Suprapubic skin (tissue), 4 donors: Measurements from ENCODE around the gene RAMACL. TPM values are rescaled to one million over a fixed set of nuclear protein-coding genes. Genes with fewer than 3 reads are reported as not detected.

Experiments
- DNase-seq, 2 donors: peaks; one replicate each; pipeline ENCODE4 v3.0.0-alpha.2; 2019; ENCODE audit warnings: low spot score in 2 of 2
- H3K27ac ChIP-seq: fragments of 200-600 bp; sonication (generic); one replicate; pipeline ENCODE4 v1.5.1; 2019
- H3K27me3 ChIP-seq: fragments of 200-600 bp; sonication (generic); one replicate; pipeline ENCODE4 v1.5.1; 2019
- H3K36me3 ChIP-seq: fragments of 200-600 bp; sonication (generic); one replicate; pipeline ENCODE4 v1.5.1; 2019
- H3K4me1 ChIP-seq: fragments of 200-600 bp; sonication (generic); one replicate; pipeline ENCODE4 v1.5.1; 2019
- H3K4me3 ChIP-seq: fragments of 200-600 bp; sonication (generic); one replicate; pipeline ENCODE4 v1.5.1; 2019; ENCODE audit warnings: mild to moderate bottlenecking
- H3K9me3 ChIP-seq: fragments of 200-600 bp; sonication (generic); one replicate; pipeline ENCODE4 v1.5.1; 2019
- EP300 ChIP-seq: sonication (generic); formaldehyde crosslinking; IDR thresholded peaks from one replicate; pipeline ENCODE4 v1.6.1; 2017; ENCODE audit warnings: antibody characterized with exemption
- POLR2A ChIP-seq, 2 donors: fragments of 450-650 bp; IDR thresholded peaks; one replicate each; pipeline ENCODE4 v1.6.1; 2017; ENCODE audit warnings: antibody characterized with exemption in 2 of 2, mild to moderate bottlenecking in 2 of 2, moderate library complexity in 2 of 2
- POLR2AphosphoS5 ChIP-seq, 3 donors: sonication (generic); formaldehyde crosslinking; IDR thresholded peaks; one replicate each; pipeline ENCODE4 v1.6.1; 2017; ENCODE audit warnings: antibody characterized with exemption in 3 of 3
- WGBS: methylation state at CpG from one replicate; pipeline ENCODE4 v1.1.5; 2018; 5-methylcytosine and 5-hydroxymethylcytosine counted together
- total RNA-seq, 4 donors: library from RNA; depleted of rRNA; stranded (reverse); fragments of >200 nt; gene quantifications; one replicate each; pipeline ENCODE4 v1.1.0, GENCODE V29; 2016
- TF ChIP-seq, protein P1 (sequence below), 2 donors: fragments of 200-600 bp in 1 of 2; fragments of 450-650 bp in 1 of 2; sonication (generic) in 1 of 2; IDR thresholded peaks; one replicate each; pipeline ENCODE4 v1.5.1; 2016 to 2019; ENCODE audit warnings: antibody characterized with exemption in 2 of 2, mild to moderate bottlenecking in 1 of 2, moderate library complexity in 1 of 2

The RAMACL gene
- total RNA-seq, 4 donors from 2014 or later, result 1.0 to 3.6 (median 1.1) TPM

DNA sequence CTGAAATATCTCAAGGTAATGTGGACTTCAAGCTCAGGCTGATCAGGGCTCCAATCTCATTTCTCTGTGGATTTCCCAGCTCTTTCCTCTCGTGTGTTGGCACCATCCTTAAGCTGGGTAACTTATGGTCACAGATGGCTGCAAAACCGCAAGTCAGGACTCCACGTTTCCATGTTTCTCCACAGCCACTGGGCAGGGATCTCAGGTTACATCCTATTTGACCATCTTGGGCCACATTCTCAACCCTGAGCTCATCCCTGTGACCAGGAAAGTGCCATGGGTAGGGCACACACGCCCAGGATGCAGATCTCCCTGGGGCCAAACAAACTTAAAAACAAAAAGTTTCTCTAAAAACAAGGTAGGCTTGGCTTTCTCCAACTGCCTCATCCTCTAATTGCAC lies 25.2 kb upstream of the RAMACL start:
- 88% methylated on average over 4 of the region's 4 CpGs for WGBS
- DNase-seq, result no peak
- Histone ChIP-seq H3K27me3 (no peaks in the 10 kb centered on the region), H3K36me3 (no peaks in the 10 kb centered on the region), H3K4me1 (peaks cover 7% of the 10 kb centered on the region), H3K27ac (no peak overlapping the region), H3K4me3 (no peak overlapping the region), H3K9me3 (no peaks in the 10 kb centered on the region)
- TF ChIP-seq, protein P1, sequence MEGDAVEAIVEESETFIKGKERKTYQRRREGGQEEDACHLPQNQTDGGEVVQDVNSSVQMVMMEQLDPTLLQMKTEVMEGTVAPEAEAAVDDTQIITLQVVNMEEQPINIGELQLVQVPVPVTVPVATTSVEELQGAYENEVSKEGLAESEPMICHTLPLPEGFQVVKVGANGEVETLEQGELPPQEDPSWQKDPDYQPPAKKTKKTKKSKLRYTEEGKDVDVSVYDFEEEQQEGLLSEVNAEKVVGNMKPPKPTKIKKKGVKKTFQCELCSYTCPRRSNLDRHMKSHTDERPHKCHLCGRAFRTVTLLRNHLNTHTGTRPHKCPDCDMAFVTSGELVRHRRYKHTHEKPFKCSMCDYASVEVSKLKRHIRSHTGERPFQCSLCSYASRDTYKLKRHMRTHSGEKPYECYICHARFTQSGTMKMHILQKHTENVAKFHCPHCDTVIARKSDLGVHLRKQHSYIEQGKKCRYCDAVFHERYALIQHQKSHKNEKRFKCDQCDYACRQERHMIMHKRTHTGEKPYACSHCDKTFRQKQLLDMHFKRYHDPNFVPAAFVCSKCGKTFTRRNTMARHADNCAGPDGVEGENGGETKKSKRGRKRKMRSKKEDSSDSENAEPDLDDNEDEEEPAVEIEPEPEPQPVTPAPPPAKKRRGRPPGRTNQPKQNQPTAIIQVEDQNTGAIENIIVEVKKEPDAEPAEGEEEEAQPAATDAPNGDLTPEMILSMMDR (IDR thresholded peaks at IDR 0.05), result no peak
- TF ChIP-seq EP300 (no peak), POLR2AphosphoS5 (IDR thresholded peaks at IDR 0.05) (no peak), POLR2A (IDR thresholded peaks at IDR 0.05) (no peak)

DNA sequence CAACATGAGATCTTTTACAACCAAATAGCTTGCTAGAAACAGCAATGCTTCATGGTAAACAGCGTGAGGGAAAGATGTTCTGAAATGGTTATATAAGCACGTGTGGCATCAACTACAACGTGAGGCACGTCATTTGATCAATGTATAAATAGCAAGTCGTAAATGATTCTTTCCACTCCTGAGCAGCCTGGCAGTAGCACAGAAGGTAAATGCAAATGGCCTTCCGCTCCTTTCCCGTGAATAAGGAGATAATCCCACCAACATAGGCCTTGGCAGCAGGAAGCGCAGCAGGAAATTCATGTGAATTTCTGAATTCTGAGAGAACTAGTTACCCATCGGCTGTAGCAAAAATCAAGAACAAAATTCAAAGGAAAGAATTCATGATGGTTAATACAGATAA lies 23.6 kb upstream of the RAMACL start:
- WGBS, result 89% methylated on average over 9 of the region's 9 CpGs

GRCh38 chr6:166608774-166609173 lies 22.3 kb upstream of the RAMACL start:
- no peaks in the 10 kb centered on the region for H3K9me3 ChIP-seq
- TF ChIP-seq POLR2AphosphoS5 (IDR thresholded peaks at IDR 0.05), result no peak
- no peak for TF ChIP-seq EP300
- no peak for TF ChIP-seq POLR2A (IDR thresholded peaks at IDR 0.05)
- TF ChIP-seq, protein P1 (IDR thresholded peaks at IDR 0.05), result no peak
- no peak overlapping the region for H3K27ac ChIP-seq
- no peaks in the 10 kb centered on the region for H3K36me3 ChIP-seq
- H3K4me1 ChIP-seq, result no peaks in the 10 kb centered on the region
- 84% methylated on average over 4 of the region's 4 CpGs for WGBS
- DNase-seq, result no peak
- H3K27me3 ChIP-seq, result no peaks in the 10 kb centered on the region
- H3K4me3 ChIP-seq, result no peak overlapping the region

More for the DNA sequence above, 23.6 kb upstream of the RAMACL start:
- no peak for DNase-seq
- no peaks in the 10 kb centered on the region for H3K36me3 ChIP-seq
- no peaks in the 10 kb centered on the region for H3K4me1 ChIP-seq
- H3K27me3 ChIP-seq, result no peaks in the 10 kb centered on the region
- no peak overlapping the region for H3K27ac ChIP-seq
- no peak overlapping the region for H3K4me3 ChIP-seq
- no peak for TF ChIP-seq EP300
- TF ChIP-seq, protein P1 (IDR thresholded peaks at IDR 0.05), result no peak
- no peak for TF ChIP-seq POLR2A (IDR thresholded peaks at IDR 0.05)
- TF ChIP-seq POLR2AphosphoS5 (IDR thresholded peaks at IDR 0.05), result no peak
- no peaks in the 10 kb centered on the region for H3K9me3 ChIP-seq

DNA sequence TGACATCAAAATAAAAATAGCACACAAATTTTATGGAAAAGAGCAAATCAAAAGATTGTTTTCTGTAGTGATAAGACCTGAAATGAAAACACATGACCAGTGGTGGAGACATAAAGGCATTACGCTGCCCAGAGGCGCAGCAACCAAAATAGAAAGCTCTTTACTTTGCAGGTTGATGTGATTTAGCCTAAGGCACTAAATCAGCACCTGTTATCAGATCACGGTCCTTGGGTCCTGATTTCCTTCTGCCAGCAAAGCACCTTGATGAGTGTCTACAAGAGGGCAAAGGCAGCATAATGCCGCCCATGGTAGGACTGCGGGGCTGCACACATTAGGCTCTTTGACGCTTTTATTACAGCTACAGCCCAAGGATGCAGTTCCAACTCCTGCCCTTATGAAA lies 19.3 kb upstream of the RAMACL start:
- H3K4me3 ChIP-seq, result no peak overlapping the region
- no peak for DNase-seq
- 88% methylated on average over 6 of the region's 6 CpGs for WGBS
- no peaks in the 10 kb centered on the region for H3K4me1 ChIP-seq
- no peaks in the 10 kb centered on the region for H3K27me3 ChIP-seq
- no peak overlapping the region for H3K27ac ChIP-seq
- TF ChIP-seq EP300 (no peak), POLR2A (IDR thresholded peaks at IDR 0.05) (no peak), POLR2AphosphoS5 (IDR thresholded peaks at IDR 0.05) (no peak)
- TF ChIP-seq, protein P1 (IDR thresholded peaks at IDR 0.05), result no peak
- no peaks in the 10 kb centered on the region for H3K36me3 ChIP-seq
- H3K9me3 ChIP-seq, result no peaks in the 10 kb centered on the region

DNA sequence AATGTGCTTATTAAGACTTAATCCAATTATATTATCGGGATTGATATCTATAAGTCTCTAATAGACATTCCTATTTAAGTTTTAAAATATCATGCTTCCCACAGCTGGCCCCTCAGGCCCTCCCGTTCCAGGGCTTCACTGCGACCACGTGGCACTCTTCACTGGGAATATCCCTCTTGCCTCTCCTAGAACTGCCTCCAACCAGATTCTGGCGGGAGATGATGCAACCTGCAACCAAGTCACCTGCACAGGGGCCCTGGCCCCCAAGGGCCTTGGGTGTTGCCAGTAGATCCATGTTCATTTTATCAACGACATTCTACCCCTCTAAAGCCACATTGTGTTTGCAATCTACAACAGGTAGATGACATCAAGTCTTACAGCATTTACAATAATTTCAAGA lies 18.4 kb upstream of the RAMACL start:
- Histone ChIP-seq H3K9me3 (no peaks in the 10 kb centered on the region), H3K4me3 (no peak overlapping the region), H3K27me3 (no peaks in the 10 kb centered on the region), H3K4me1 (peaks cover 3% of the 10 kb centered on the region), H3K27ac (no peak overlapping the region), H3K36me3 (no peaks in the 10 kb centered on the region)
- WGBS, result 87% methylated on average over 6 of the region's 6 CpGs
- TF ChIP-seq EP300 (no peak), POLR2AphosphoS5 (IDR thresholded peaks at IDR 0.05) (no peak), POLR2A (IDR thresholded peaks at IDR 0.05) (no peak)
- TF ChIP-seq, protein P1 (IDR thresholded peaks at IDR 0.05), result no peak
- DNase-seq, result no peak
